Activated CD4-positive, alpha-beta T cell treated with anti-CD3 and anti-CD28 coated beads, Interleukin-2, amount 50 U/mL, for 24 hours (primary cell): ENCODE measurements around the gene RHBDD2.
"Not testable (repeated sequence)": the region's sequence is repeated elsewhere in the genome, so short reads cannot be mapped to it uniquely, and the experiment has no call there.

Experiments used
- DNase-seq, 2 donors: peaks; one replicate each; pipeline ENCODE4 v3.0.0-alpha.2; 2020; ENCODE audit warnings: low read depth in 1 of 2, low spot score in 1 of 2

RHBDD2 gene

GRCh38 chr7:75888464-75889222 is 9.8 kb downstream of the RHBDD2 start:
- DNase-seq: no peak

- no peak for DNase-seq
Observed at GRCh38 chr7:75889223-75889825, 10.5 kb downstream of the RHBDD2 start.

- no peak for DNase-seq
Observed at GRCh38 chr7:75889826-75890225, 11.0 kb downstream of the RHBDD2 start.

GRCh38 chr7:75891237-75891636 is 12.4 kb downstream of the RHBDD2 start:
- not testable (repeated sequence) for DNase-seq

GRCh38 chr7:75891815-75892411 is 13.1 kb downstream of the RHBDD2 start:
- DNase-seq: no peak

- DNase-seq: no peak
Observed at GRCh38 chr7:75892634-75893272, 13.9 kb downstream of the RHBDD2 start.

GRCh38 chr7:75896803-75897327 is 18.0 kb downstream of the RHBDD2 start:
- DNase-seq: no peak

- DNase-seq: no peak
Observed at GRCh38 chr7:75900617-75901315, 21.9 kb downstream of the RHBDD2 start.

- DNase-seq: no peak
Observed at GRCh38 chr7:75905785-75906604, 27.2 kb downstream of the RHBDD2 start.

GRCh38 chr7:75906991-75907667 is 28.3 kb downstream of the RHBDD2 start:
- DNase-seq: no peak

GRCh38 chr7:75907668-75908039 is 28.8 kb downstream of the RHBDD2 start:
- not testable (repeated sequence) for DNase-seq

- DNase-seq: no peak
Observed at GRCh38 chr7:75909521-75910132, 30.8 kb downstream of the RHBDD2 start.

- DNase-seq: not testable (repeated sequence)
Observed at GRCh38 chr7:75911186-75911585, 32.4 kb downstream of the RHBDD2 start.

- no peak for DNase-seq
Observed at GRCh38 chr7:75913437-75913836, 34.6 kb downstream of the RHBDD2 start.

- no peak for DNase-seq
Observed at GRCh38 chr7:75914169-75914654, 35.4 kb downstream of the RHBDD2 start.

GRCh38 chr7:75914655-75915415 is 36.0 kb downstream of the RHBDD2 start, which contains the start of gene POR:
TSS of gene POR (plus strand) at chr7:75915155. CDS start at chr7:75954002, 38,847 bp downstream.
- peak; percentile 92 to 97 for DNase-seq

GRCh38 chr7:75915416-75916156 is 36.8 kb downstream of the RHBDD2 start:
- no peak for DNase-seq
